SK-N-SH (cell line): ENCODE measurements around the gene NBEA. TPM values are rescaled to one million over a fixed set of nuclear protein-coding genes. Genes with fewer than 3 reads are reported as not detected.

ENCODE experiments used
- CTCF ChIA-PET: fragments of 300-600, 350-600 bp; formaldehyde crosslinking; extraction: SDS; loops from one replicate; lab custom pipeline; 2021; lab: Yijun Ruan, JAX
- POLR2A ChIA-PET: fragments of 350-600 bp; sonication (Branson Sonifier 250); formaldehyde crosslinking; extraction: SDS; loops from one replicate; lab custom pipeline; 2020; ENCODE audit warnings: antibody characterized with exemption, inconsistent platforms; lab: Yijun Ruan, JAX
- DNase-seq: peaks from one replicate; pipeline ENCODE4 v3.0.0; 2012
- H2AFZ ChIP-seq: fragments of 200-600 bp; sonication (generic); 2 replicates; pipeline ENCODE4 v1.8.1; 2016; ENCODE audit warnings: antibody characterized with exemption, mild to moderate bottlenecking, low read depth
- H3F3A ChIP-seq: fragments of 200-600 bp; sonication (generic); replicated peaks from 2 replicates; pipeline ENCODE3; 2016; ENCODE audit warnings: antibody characterized with exemption, mild to moderate bottlenecking; ENCODE audit not compliant: insufficient read depth
- H3K27ac ChIP-seq, 2 experiments: fragments of 200-500 bp in 1 of 2; fragments of 200-600 bp in 1 of 2; sonication (Bioruptor generic) in 1 of 2; sonication (generic), shearing (Covaris generic) in 1 of 2; 2 replicates each; pipeline versions ENCODE4 v1.5.1 to v1.6.1; 2014 to 2016; ENCODE audit warnings: low read depth in 2 of 2, inconsistent platforms in 1 of 2, low read length in 1 of 2, mild to moderate bottlenecking in 1 of 2, mixed read lengths in 1 of 2
- H3K27me3 ChIP-seq: fragments of 200-600 bp; sonication (generic), shearing (Covaris generic); 2 replicates; pipeline ENCODE4 v1.6.1; 2016; ENCODE audit warnings: mixed run types; ENCODE audit not compliant: insufficient read depth
- H3K36me3 ChIP-seq, 2 experiments: fragments of 200-500 bp in 1 of 2; fragments of 200-600 bp in 1 of 2; sonication (Bioruptor generic) in 1 of 2; sonication (generic) in 1 of 2; replicated peaks in 1 of 2; 2 replicates each; pipeline versions ENCODE3 to v1.5.1; 2014 to 2016; ENCODE audit warnings: low read length in 1 of 2, mild to moderate bottlenecking in 1 of 2; ENCODE audit not compliant: insufficient read depth in 2 of 2, control insufficient read depth in 1 of 2
- H3K4me1 ChIP-seq, 2 experiments: fragments of 200-500 bp in 1 of 2; fragments of 200-600 bp in 1 of 2; sonication (Bioruptor generic) in 1 of 2; sonication (generic), shearing (Covaris generic) in 1 of 2; 2 replicates each; pipeline versions ENCODE4 v1.5.1 to v1.6.1; 2014 to 2016; ENCODE audit warnings: low read depth in 1 of 2, low read length in 1 of 2, mixed run types in 1 of 2; ENCODE audit not compliant: insufficient read depth in 2 of 2, control insufficient read depth in 1 of 2
- H3K4me2 ChIP-seq: fragments of 200-600 bp; sonication (generic), shearing (Covaris generic); 2 replicates; pipeline ENCODE4 v1.6.1; 2017; ENCODE audit warnings: mixed run types
- H3K4me3 ChIP-seq, 2 experiments: fragments of 200-500 bp in 1 of 2; fragments of 200-600 bp in 1 of 2; sonication (Bioruptor generic) in 1 of 2; sonication (generic), shearing (Covaris generic) in 1 of 2; 2 replicates each; pipeline versions ENCODE4 v1.5.1 to v1.8.1; 2014 to 2016; ENCODE audit warnings: low read depth in 2 of 2, inconsistent platforms in 1 of 2, low read length in 1 of 2, mild to moderate bottlenecking in 1 of 2, mixed read lengths in 1 of 2, moderate library complexity in 1 of 2
- H3K79me2 ChIP-seq: fragments of 200-600 bp; sonication (generic); 2 replicates; pipeline ENCODE4 v1.8.1; 2017; ENCODE audit warnings: mild to moderate bottlenecking; ENCODE audit not compliant: insufficient read depth
- H3K9ac ChIP-seq: fragments of 200-600 bp; sonication (generic); 2 replicates; pipeline ENCODE4 v1.6.1; 2017; ENCODE audit warnings: mixed run types
- H3K9me2 ChIP-seq: fragments of 200-600 bp; sonication (generic); 2 replicates; pipeline ENCODE4 v1.6.1; 2017; ENCODE audit warnings: mixed run types
- H3K9me3 ChIP-seq: fragments of 200-600 bp; sonication (generic); 2 replicates; pipeline ENCODE4 v1.6.1; 2017; ENCODE audit warnings: mixed run types, mild to moderate bottlenecking, moderate library complexity
- H4K20me1 ChIP-seq: fragments of 200-600 bp; sonication (generic); 2 replicates; pipeline ENCODE4 v1.6.1; 2017; ENCODE audit warnings: mild to moderate bottlenecking, mixed run types; ENCODE audit not compliant: insufficient read depth
- CHD2 ChIP-seq: fragments of 150-350 bp; IDR thresholded peaks from 2 replicates; pipeline ENCODE4 v1.6.1; 2018; ENCODE audit warnings: low read length; ENCODE audit not compliant: partially characterized antibody
- EP300 ChIP-seq, 2 experiments: IDR thresholded peaks; 2 replicates each; pipeline versions ENCODE4 v1.4.0 to v1.6.1; 2012; ENCODE audit warnings: borderline replicate concordance in 1 of 2, low read depth in 1 of 2, low read length in 1 of 2
- EZH2phosphoT487 ChIP-seq: fragments of 200-600 bp; sonication (generic); IDR thresholded peaks from 2 replicates; pipeline ENCODE4 v1.6.1; 2017; ENCODE audit warnings: low read depth, mixed run types, mild to moderate bottlenecking, antibody characterized with exemption, moderate library complexity, borderline replicate concordance
- FOSL2 ChIP-seq: IDR thresholded peaks from 2 replicates; pipeline ENCODE4 v1.4.0; 2012; ENCODE audit warnings: low read depth, mild to moderate bottlenecking, moderate library complexity, borderline replicate concordance
- FOXJ3 ChIP-seq: sonication (generic); formaldehyde crosslinking; IDR thresholded peaks from 2 replicates; pipeline ENCODE4 v1.5.1; 2020; ENCODE audit warnings: mild to moderate bottlenecking, missing genetic modification reagents
- GABPA ChIP-seq: IDR thresholded peaks from 2 replicates; pipeline ENCODE4 v1.4.0; 2012; ENCODE audit warnings: low read depth, mild to moderate bottlenecking
- GATA2 ChIP-seq: sonication (generic); formaldehyde crosslinking; IDR thresholded peaks from 2 replicates; pipeline ENCODE4 v1.5.0; 2020; ENCODE audit warnings: mild to moderate bottlenecking, missing genetic modification reagents
- IRF3 ChIP-seq: fragments of 150-350 bp; IDR thresholded peaks from 2 replicates; pipeline ENCODE4 v1.6.1; 2016; ENCODE audit warnings: mild to moderate bottlenecking, low read depth, low read length
- MAX ChIP-seq: IDR thresholded peaks from 2 replicates; pipeline ENCODE4 v1.4.0; 2012; ENCODE audit warnings: low read depth
- MEF2A ChIP-seq: IDR thresholded peaks from 2 replicates; pipeline ENCODE4 v1.4.0; 2012; ENCODE audit warnings: low read depth, borderline replicate concordance
- MXI1 ChIP-seq: IDR thresholded peaks from 2 replicates; pipeline ENCODE4 v1.6.1; 2012; ENCODE audit warnings: mild to moderate bottlenecking, low read depth, low read length, improper control_type of control experiment
- NRF1 ChIP-seq: IDR thresholded peaks from 2 replicates; pipeline ENCODE4 v1.6.1; 2012; ENCODE audit warnings: low read depth, mild to moderate bottlenecking, low read length
- PBX3 ChIP-seq: IDR thresholded peaks from 2 replicates; pipeline ENCODE4; 2012
- POLR2AphosphoS5 ChIP-seq: IDR thresholded peaks from 2 replicates; pipeline ENCODE4 v1.6.1; 2012; ENCODE audit warnings: low read depth, low read length
- RCOR1 ChIP-seq: fragments of 150-350 bp; IDR thresholded peaks from 2 replicates; pipeline ENCODE4 v1.6.1; 2017; ENCODE audit warnings: antibody characterized with exemption, low read length
- REST ChIP-seq: IDR thresholded peaks from 2 replicates; pipeline ENCODE4 v1.6.1; 2012; ENCODE audit warnings: mild to moderate bottlenecking, low read depth, low read length, moderate library complexity
- RFX5 ChIP-seq: IDR thresholded peaks from 2 replicates; pipeline ENCODE4 v1.6.1; 2012; ENCODE audit warnings: mild to moderate bottlenecking, improper control_type of control experiment, low read length
- SMC3 ChIP-seq: IDR thresholded peaks from 2 replicates; pipeline ENCODE4 v1.6.1; 2012; ENCODE audit warnings: low read depth, low read length, improper control_type of control experiment
- TEAD4 ChIP-seq: IDR thresholded peaks from 2 replicates; pipeline ENCODE4 v1.4.0; 2012; ENCODE audit warnings: mild to moderate bottlenecking, borderline replicate concordance; ENCODE audit not compliant: insufficient read depth
- USF1 ChIP-seq: IDR thresholded peaks from 2 replicates; pipeline ENCODE4 v1.4.0; 2012; ENCODE audit warnings: low read depth, borderline replicate concordance
- USF2 ChIP-seq: fragments of 150-350 bp; IDR thresholded peaks from 2 replicates; pipeline ENCODE4 v1.6.1; 2017; ENCODE audit warnings: antibody characterized with exemption, low read length, low read depth, borderline replicate concordance
- ZBTB33 ChIP-seq: IDR thresholded peaks from 2 replicates; pipeline ENCODE4 v1.4.0; 2012; ENCODE audit warnings: low read depth, borderline replicate concordance
- WGBS: methylation state at CpG from one replicate; pipeline ENCODE4 v1.1.6; 2017; ENCODE audit warnings: low lambda C conversion rate; 5-methylcytosine and 5-hydroxymethylcytosine counted together
- polyA plus RNA-seq, 3 experiments: library from polyadenylated mRNA; depleted of rRNA; stranded (reverse); fragments of >200 nt; gene quantifications; 2 replicates each; pipeline ENCODE4 v1.2.3, GENCODE V29; 2012

NBEA gene
- polyA plus RNA-seq, 1 of the 3 experiments (the other 2 are of a cell fraction): 12.3 TPM

- no peaks in the 10 kb centered on the region for H3K9me2 ChIP-seq
- ChIA-PET CTCF (interaction anchor here (0.8 to 1.9 kb wide), 3 partner anchors 10 to 66 kb away, joined by 3 to 6 read pairs (median 3); no protein-coding TSS in a partner anchor), POLR2A (interaction anchor here (0.6 kb wide), 1 partner anchor 243 kb away, joined by 3 read pairs; no protein-coding TSS in a partner anchor)
- no peaks in the 10 kb centered on the region for H4K20me1 ChIP-seq
- peaks cover 64% of the 10 kb centered on the region for H3F3A ChIP-seq
- no peaks in the 10 kb centered on the region for H3K27me3 ChIP-seq
- H2AFZ ChIP-seq: peak overlapping the region; percentile 0; the same call in 1 of the 2 replicates
- H3K27ac ChIP-seq: peak overlapping the region; percentile 85 to 92
- H3K36me3 ChIP-seq: no peaks in the 10 kb centered on the region
- no peaks in the 10 kb centered on the region for H3K9me3 ChIP-seq
- WGBS: 13% methylated on average over 3 of the region's 3 CpGs
- no peak for DNase-seq
- peaks cover 36 to 42% of the 10 kb centered on the region in 2 experiments for H3K4me1 ChIP-seq
- no peaks in the 10 kb centered on the region; the same call in 1 of the 2 replicates for H3K79me2 ChIP-seq
- peak overlapping the region; percentile 40; the same call in 1 of the 2 replicates for H3K4me2 ChIP-seq
- H3K9ac ChIP-seq: no peak overlapping the region
- H3K4me3 ChIP-seq: no peak overlapping the region
- TF ChIP-seq TEAD4 (peak; percentile 76), CHD2 (no peak), NRF1 (no peak), ZBTB33 (no peak), RFX5 (no peak), EZH2phosphoT487 (no peak), MXI1 (no peak), POLR2AphosphoS5 (peak; percentile 48; the same call in 1 of the 2 replicates), MEF2A (no peak), IRF3 (no peak), GABPA (no peak), USF2 (no peak), REST (no peak), FOSL2 (peak; percentile 60; the same call in 1 of the 2 replicates), EP300 (IDR thresholded peaks at IDR 0.05; ENCODE audit: borderline replicate concordance in 1 of 2, low read depth in 1 of 2, low read length in 1 of 2) (peak; percentile 51 to 76), PBX3 (peak; percentile 68), FOXJ3 (no peak), GATA2 (CRISPR knock-in tag) (peak; percentile 66), MAX (no peak), SMC3 (no peak), RCOR1 (no peak), USF1 (no peak)
Observed at GRCh38 chr13:35552172-35552844, 610.2 kb downstream of the NBEA start.
